Glomerular endothelial cell (primary cell): Measurements from ENCODE around the gene HINT2. TPM values are rescaled to one million over a fixed set of nuclear protein-coding genes. Genes with fewer than 3 reads are reported as not detected.

Experiments
- DNase-seq: peaks from one replicate; pipeline ENCODE4 v3.0.0-alpha.2; 2011; ENCODE audit warnings: low read depth, low spot score; ENCODE audit errors: extremely low read depth
- total RNA-seq: library from RNA; depleted of rRNA; stranded (reverse); fragments of >200 nt; gene quantifications from 2 replicates; pipeline ENCODE4 v1.2.3, GENCODE V29; 2015

Gene HINT2
- total RNA-seq: 13.8 and 24.6 TPM in 2 replicates

GRCh38 chr9:35814841-35815543 lies at the start of gene HINT2:
Gene HINT2, minus strand, starts transcription at chr9:35815042. Its CDS starts 63 bp downstream, at chr9:35814979.
- DNase-seq: peak; percentile 99

DNA sequence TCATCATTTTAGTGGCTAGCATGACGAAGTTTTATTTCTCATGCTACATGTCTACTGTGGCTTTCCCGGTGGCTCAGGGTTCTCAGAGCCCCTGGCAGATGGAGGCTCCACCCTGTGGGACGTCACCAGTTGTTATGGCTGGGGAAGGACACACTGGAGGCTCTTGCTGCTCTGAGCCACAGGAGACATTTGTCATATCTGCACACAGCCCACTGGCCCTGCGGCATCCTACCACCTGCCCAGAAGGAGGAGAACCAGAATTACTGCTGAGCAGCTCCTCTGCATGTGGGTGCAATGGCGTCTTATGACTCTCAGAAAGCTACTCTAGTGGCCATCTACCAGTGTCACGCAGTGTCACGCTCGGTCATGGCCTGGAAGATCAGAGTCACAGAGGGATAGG lies 48.7 kb upstream of the HINT2 start:
- no peak for DNase-seq

DNA sequence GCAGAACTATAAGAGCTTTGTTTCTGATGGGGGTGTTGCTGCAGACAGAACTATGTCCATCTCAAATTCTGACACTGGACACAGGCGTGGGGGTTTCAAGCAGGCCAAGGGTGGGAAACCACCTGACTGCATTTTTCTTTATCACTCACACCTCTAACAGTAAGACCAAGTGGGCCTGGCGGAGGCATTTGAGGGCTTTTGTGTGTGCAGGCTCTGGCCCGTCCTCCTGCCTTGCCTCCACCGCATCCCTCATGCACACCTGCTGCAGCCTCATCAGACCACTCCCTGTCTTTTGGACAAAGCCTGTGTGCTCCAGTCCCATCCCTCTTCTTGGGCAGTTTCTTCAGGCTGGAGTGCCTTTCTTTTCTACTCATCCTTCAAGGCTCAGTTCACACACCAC lies 47.5 kb upstream of the HINT2 start:
- DNase-seq: no peak

GRCh38 chr9:35861161-35861897 lies 46.5 kb upstream of the HINT2 start:
- no peak for DNase-seq

- DNase-seq: no peak
Measured at GRCh38 chr9:35859990-35860339, 45.1 kb upstream of the HINT2 start.

DNA sequence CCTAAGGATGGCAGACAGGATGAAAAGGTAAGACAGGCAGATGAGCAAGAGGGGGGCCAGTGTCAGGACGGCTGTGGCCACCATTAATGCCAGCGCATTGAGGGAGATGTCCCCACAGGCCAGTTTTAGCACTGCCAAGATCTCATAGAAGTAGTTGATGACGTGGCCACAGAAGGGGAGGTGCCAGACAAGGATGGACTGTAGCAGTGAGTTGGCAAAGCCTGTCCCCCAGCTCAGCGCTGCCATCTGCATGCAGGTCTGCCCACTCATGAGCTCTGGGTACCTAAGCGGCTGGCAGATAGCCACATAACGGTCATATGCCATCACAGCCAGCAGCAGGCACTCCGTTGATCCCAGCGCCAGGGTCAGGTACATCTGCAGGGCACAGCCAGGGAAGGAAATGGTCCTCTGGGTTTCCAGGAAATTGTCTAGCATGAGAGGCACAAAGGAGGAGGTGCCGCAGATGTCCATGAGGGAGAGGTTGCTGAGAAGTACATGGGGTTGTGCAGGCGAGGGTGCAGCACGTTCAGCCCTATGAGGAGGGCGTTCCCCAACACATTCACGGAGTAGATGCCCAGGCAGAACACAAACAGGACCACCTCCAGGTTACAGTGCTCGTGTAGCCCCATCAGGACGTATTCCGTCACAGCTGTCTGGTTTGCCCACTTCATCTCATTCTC lies 44.6 kb upstream of the HINT2 start:
- DNase-seq: no peak

GRCh38 chr9:35858458-35858857 lies 43.6 kb upstream of the HINT2 start:
- DNase-seq: no peak

- DNase-seq: no peak
Measured at GRCh38 chr9:35856882-35857281, 42.0 kb upstream of the HINT2 start.

DNA sequence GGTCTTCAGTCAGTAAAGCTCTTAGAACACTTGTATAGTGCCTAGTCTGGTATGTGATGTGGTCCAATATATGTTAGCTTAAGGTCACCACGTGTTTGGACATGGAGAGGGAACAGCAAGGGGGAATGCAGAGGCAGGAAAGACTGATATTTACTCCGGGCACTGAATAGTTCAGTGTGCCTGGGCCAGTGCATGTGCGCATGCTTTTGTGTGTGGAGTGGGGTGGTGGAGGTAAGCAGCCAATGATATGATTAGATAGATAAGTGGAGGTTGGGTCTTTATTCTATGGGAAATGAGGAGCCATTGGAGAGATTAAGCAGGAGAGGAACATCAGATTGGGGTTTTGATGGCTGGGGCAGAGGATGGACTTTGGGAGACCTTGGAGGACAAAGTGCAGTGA lies 41.4 kb upstream of the HINT2 start:
- DNase-seq: no peak

GRCh38 chr9:35854091-35854762 lies 39.4 kb upstream of the HINT2 start:
- DNase-seq: no peak

GRCh38 chr9:35852876-35853865 lies 38.3 kb upstream of the HINT2 start:
- no peak for DNase-seq

GRCh38 chr9:35852267-35852815 lies 37.5 kb upstream of the HINT2 start:
- no peak for DNase-seq

DNA sequence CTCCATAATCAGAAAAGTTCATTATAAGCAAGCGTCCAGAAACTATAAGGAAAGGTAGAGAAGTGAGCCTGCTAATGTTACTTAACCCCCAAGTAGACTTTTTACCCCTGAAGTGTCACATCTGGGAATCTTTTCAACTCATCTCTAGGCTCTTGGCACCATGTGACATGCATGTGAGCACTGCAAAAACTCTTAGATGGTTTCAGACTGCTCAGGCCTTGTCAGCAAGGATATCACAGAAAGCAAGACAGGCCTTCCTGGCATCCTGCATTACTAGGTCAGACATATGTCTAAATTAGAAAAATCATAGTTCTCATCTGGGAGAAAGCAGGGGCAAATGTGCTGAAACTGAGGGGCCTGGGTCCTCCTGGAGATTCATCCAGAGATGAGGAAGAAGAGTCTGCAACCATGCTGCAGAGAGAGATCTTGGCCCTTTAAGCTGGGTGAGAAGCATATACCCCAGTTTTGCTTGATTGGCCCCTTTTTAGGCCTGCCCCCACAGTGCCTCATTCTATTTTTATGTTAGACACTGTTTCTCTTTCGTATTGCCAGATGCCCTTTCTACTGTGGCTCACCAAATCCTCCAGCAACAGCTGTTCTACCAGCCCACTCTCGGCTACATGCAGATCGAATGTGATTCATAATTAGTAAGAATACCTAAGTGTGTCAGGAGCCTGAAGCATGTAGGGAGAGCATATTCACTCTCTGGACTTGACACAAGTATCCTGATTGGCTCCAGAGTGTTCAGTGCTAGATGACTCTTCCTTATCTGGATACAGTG lies 33.1 kb upstream of the HINT2 start:
- DNase-seq: no peak

DNA sequence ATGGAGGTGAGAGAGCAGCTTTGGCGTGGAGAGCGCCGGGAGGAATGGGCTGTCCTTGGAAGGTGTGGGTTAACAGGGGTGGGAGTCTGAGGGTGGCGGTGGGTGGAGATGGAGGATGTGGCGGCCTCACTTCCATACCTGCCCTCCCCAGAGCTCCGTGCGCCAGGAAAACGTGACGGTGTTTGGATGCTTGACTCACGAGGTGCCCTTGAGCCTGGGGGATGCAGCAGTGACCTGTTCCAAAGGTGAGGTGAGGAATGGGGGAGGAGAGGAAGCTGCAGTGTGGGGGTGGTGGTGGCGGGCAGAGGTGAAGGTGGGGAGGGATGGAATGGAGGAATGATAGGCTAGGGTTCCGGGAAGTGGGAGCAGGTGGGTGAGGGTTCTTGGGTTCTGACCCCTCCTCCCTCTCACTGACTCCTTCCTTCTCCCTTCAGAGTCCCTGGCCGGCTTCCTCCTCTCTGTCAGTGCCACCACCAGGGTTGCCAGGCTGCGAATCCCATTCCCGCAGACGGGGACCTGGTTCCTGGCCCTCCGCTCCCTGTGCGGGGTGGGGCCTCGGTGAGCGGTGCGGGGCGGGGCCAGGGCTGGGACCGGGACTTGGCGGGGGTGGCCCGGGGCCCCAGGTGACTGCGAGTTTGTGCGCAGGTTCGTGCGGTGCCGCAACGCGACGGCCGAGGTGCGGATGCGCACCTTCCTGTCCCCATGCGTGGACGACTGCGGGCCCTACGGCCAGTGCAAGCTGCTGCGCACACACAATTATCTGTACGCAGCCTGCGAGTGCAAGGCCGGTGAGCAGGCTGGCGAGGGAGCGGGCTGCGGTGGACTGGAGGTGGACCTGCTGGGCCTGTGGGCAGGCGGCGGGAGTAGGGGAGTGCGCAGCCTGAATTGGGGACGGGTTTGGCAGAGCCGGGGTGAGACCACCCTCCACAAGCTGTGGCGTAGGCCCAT lies 31.3 kb upstream of the HINT2 start:
- DNase-seq: no peak

- peak; percentile 68 for DNase-seq
Measured at GRCh38 chr9:35844628-35845270, 29.9 kb upstream of the HINT2 start.

DNA sequence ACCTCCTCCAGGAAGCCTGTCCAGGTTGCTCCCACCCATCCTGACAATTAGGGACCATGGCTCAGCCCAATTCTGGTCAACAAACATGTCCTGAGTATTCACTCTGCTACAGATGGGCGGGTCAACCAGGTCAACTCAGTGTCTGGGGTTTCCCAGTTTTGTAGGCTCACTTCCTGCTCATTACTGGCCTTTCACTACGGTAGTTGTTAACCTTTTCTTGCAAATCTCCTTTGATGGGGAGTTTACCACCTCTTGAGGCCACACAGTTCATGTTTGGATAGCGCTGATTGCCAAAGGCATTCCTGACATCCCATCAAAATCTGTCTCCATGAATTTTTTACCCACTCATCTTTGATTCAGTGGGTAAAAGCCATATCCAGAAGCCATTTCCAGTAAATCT lies 28.0 kb upstream of the HINT2 start:
- DNase-seq: no peak

- no peak for DNase-seq
Measured at GRCh38 chr9:35842020-35842745, 27.3 kb upstream of the HINT2 start.
